SU-DHL-6 (cell line): ENCODE results near the gene EYA2.

Experiments used
- H2AFZ ChIP-seq: fragments of 200-600 bp; sonication (generic); 2 replicates; pipeline ENCODE4 v1.6.1; 2014; ENCODE audit warnings: low read depth, mild to moderate bottlenecking, moderate library complexity, mixed read lengths, antibody characterized with exemption, low read length; ENCODE audit not compliant: severe bottlenecking
- H3F3A ChIP-seq: fragments of 200-600 bp; shearing (Covaris generic); 2 replicates; pipeline ENCODE4 v1.6.0; 2016; ENCODE audit warnings: antibody characterized with exemption, mild to moderate bottlenecking; ENCODE audit not compliant: insufficient read depth
- H3K27ac ChIP-seq: fragments of 200-600 bp; sonication (generic); 2 replicates; pipeline ENCODE4 v1.5.1; 2016; ENCODE audit warnings: low read depth, mild to moderate bottlenecking, low read length, moderate library complexity, mixed read lengths
- H3K27me3 ChIP-seq: fragments of 200-600 bp; sonication (generic), shearing (Covaris generic); 2 replicates; pipeline ENCODE4 v1.6.0; 2014; ENCODE audit warnings: mild to moderate bottlenecking, low read length
- H3K36me3 ChIP-seq: fragments of 200-600 bp; sonication (generic); 2 replicates; pipeline ENCODE4 v1.6.1; 2014; ENCODE audit warnings: mild to moderate bottlenecking, low read length, mixed read lengths
- H3K4me2 ChIP-seq: fragments of 300-600, 200-600 bp; shearing (Covaris generic), sonication (generic); 2 replicates; pipeline ENCODE4 v1.6.0; 2014; ENCODE audit warnings: low read length, low read depth, mild to moderate bottlenecking; ENCODE audit not compliant: poor library complexity, severe bottlenecking
- H3K4me3 ChIP-seq: fragments of 200-600 bp; sonication (generic); 2 replicates; pipeline ENCODE4 v1.5.1; 2014; ENCODE audit warnings: antibody characterized with exemption, low read length, mild to moderate bottlenecking, mixed read lengths; ENCODE audit not compliant: insufficient read depth, poor library complexity, severe bottlenecking
- H3K79me2 ChIP-seq: fragments of 200-600 bp; sonication (generic); 2 replicates; pipeline ENCODE4 v1.6.1; 2014; ENCODE audit warnings: mild to moderate bottlenecking, low read length, moderate library complexity; ENCODE audit not compliant: insufficient read depth
- H3K9ac ChIP-seq: fragments of 200-600 bp; sonication (generic); 2 replicates; pipeline ENCODE4 v1.7.0; 2014; ENCODE audit warnings: mild to moderate bottlenecking, low read length
- H3K9me2 ChIP-seq: fragments of 200-600 bp; sonication (generic); replicated peaks from 2 replicates; pipeline ENCODE4 v1.6.1; 2014; ENCODE audit warnings: low read length; ENCODE audit not compliant: insufficient read depth
- H3K9me3 ChIP-seq: fragments of 200-600 bp; sonication (generic); 2 replicates; pipeline ENCODE4 v1.6.1; 2014; ENCODE audit warnings: low read length, mixed read lengths; ENCODE audit not compliant: insufficient read depth
- H4K20me1 ChIP-seq: fragments of 200-600 bp; sonication (generic); 2 replicates; pipeline ENCODE4 v1.6.1; 2014; ENCODE audit warnings: low read depth, mild to moderate bottlenecking, antibody characterized with exemption, low read length, moderate library complexity, mixed read lengths
- CTCF ChIP-seq: fragments of 200-600 bp; sonication (generic); IDR thresholded peaks from one replicate; pipeline ENCODE4 v1.5.1; 2017; ENCODE audit warnings: antibody characterized with exemption, mild to moderate bottlenecking, low read length, moderate library complexity; ENCODE audit not compliant: insufficient read depth, poor library complexity, severe bottlenecking
- EZH2phosphoT487 ChIP-seq: fragments of 200-600 bp; sonication (generic), shearing (Covaris generic); conservative IDR thresholded peaks from 2 replicates; pipeline ENCODE4 v1.6.1; 2018; ENCODE audit warnings: mild to moderate bottlenecking, antibody characterized with exemption, low read length, moderate library complexity, mixed read lengths

Gene EYA2

GRCh38 chr20:46993465-46994095 is 98.9 kb downstream of the EYA2 start:
- H3F3A ChIP-seq = no peaks in the 10 kb centered on the region
- no peak for TF ChIP-seq EZH2phosphoT487
- TF ChIP-seq CTCF = no peak
- no peaks in the 10 kb centered on the region for H3K27me3 ChIP-seq
- H3K36me3 ChIP-seq = no peaks in the 10 kb centered on the region
- no peak overlapping the region for H3K4me3 ChIP-seq
- H3K9me2 ChIP-seq = no peaks in the 10 kb centered on the region
- H3K9me3 ChIP-seq = no peaks in the 10 kb centered on the region
- no peak overlapping the region for H3K9ac ChIP-seq
- H4K20me1 ChIP-seq = no peaks in the 10 kb centered on the region
- H2AFZ ChIP-seq = no peak overlapping the region
- H3K79me2 ChIP-seq = no peaks in the 10 kb centered on the region
- H3K4me2 ChIP-seq = no peak overlapping the region
- no peak overlapping the region for H3K27ac ChIP-seq

GRCh38 chr20:46994341-46994740 is 99.7 kb downstream of the EYA2 start:
- Histone ChIP-seq H3K27me3 (no peaks in the 10 kb centered on the region), H3F3A (no peaks in the 10 kb centered on the region), H4K20me1 (no peaks in the 10 kb centered on the region), H2AFZ (no peak overlapping the region), H3K4me3 (no peak overlapping the region), H3K9me2 (no peaks in the 10 kb centered on the region), H3K9me3 (no peaks in the 10 kb centered on the region), H3K36me3 (no peaks in the 10 kb centered on the region), H3K4me2 (no peak overlapping the region), H3K79me2 (no peaks in the 10 kb centered on the region), H3K9ac (no peak overlapping the region), H3K27ac (no peak overlapping the region)
- no peak for TF ChIP-seq EZH2phosphoT487
- no peak for TF ChIP-seq CTCF

DNA sequence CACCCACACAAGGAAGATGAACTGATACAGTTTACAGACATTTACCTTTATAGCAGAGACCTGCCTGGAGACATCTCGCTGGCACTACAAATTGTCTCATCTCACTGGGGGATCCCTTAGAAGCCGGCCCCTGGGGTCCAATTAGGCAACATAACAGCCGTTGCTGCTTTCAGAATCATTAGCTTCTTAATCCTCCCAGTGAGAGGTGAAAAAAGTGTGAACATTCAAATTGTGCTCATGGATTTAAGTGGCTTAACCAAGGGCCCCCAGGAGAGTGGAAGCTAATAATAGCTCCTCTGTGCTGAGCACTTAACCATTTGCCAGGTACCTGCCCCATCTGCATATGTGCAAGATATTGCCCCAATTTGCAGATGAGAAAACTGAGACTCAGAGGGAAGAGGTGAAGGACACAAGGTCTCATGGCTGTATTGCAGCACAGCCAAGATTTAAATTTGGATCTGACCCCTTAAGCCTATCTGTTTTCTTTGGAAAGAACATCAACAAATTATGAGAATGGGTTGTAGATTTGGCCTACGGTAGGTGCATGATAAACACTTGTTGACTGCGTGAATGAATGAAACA is 101.0 kb downstream of the EYA2 start:
- Histone ChIP-seq H3K79me2 (no peaks in the 10 kb centered on the region), H2AFZ (no peak overlapping the region), H3K4me3 (no peak overlapping the region), H3F3A (no peaks in the 10 kb centered on the region), H3K27me3 (no peaks in the 10 kb centered on the region), H3K36me3 (no peaks in the 10 kb centered on the region), H4K20me1 (no peaks in the 10 kb centered on the region), H3K9me3 (no peaks in the 10 kb centered on the region), H3K4me2 (no peak overlapping the region), H3K9ac (no peak overlapping the region), H3K27ac (no peak overlapping the region), H3K9me2 (no peaks in the 10 kb centered on the region)
- no peak for TF ChIP-seq CTCF
- TF ChIP-seq EZH2phosphoT487 = no peak
